Measurements from ENCODE around the gene SLC4A11. TPM values are rescaled to one million over a fixed set of nuclear protein-coding genes. Genes with fewer than 3 reads are reported as not detected.

The SLC4A11 gene
- total and polyA plus RNA-seq, 10 of the 15 experiments (the other 5 are each of a cell fraction or from before 2014, with no cell fraction given) = 0.07 to 2.3 (median 1.1) TPM

DNA sequence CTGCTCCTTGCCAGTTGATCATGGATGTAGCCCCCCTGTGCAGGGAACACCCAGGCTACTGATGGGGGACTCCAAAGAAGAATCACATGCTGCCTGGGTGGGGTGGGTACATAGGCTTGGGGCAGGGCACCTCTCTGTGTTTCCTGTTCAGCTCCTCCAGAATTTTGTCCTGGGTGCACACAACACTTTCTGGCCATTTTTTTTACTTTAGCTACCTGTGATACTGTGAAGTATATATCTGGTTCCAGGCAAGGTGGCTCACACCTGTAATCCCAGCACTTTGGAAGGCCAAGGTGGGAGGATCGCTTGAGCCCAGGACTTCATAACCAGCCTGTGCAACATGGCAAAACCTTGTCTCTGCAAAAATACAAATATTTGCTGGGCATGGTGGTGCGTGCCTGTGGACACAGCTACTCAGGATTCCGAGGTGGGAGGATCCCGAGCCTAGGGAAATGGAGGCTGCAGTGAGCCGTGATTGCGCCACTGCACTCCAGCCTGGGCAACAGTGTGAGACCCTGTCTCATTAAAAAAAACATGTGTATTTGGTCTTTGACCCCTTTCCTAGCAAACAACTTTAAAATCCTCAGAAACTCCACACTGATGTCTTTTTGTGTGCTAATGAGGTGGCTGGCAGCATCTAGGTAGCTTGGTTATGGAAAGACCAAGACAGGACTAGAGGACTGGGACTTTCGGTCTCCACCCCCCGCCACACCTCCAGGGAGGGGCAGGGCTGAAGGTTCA, 14.1 kb downstream of the SLC4A11 start:
- no TSS peak for BruUV-seq (replicated peaks)
- no peak for TF ChIP-seq CREM (IDR thresholded peaks at IDR 0.05; ENCODE audit: low read depth)
- TF ChIP-seq, protein P1, sequence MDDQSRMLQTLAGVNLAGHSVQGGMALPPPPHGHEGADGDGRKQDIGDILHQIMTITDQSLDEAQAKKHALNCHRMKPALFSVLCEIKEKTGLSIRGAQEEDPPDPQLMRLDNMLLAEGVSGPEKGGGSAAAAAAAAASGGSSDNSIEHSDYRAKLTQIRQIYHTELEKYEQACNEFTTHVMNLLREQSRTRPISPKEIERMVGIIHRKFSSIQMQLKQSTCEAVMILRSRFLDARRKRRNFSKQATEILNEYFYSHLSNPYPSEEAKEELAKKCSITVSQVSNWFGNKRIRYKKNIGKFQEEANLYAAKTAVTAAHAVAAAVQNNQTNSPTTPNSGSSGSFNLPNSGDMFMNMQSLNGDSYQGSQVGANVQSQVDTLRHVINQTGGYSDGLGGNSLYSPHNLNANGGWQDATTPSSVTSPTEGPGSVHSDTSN (IDR thresholded peaks at IDR 0.05; ENCODE audit: insufficient replicate concordance, low read depth, low read length) = no peak
- no peak for TF ChIP-seq CUX1 (IDR thresholded peaks at IDR 0.05; ENCODE audit: insufficient replicate concordance, low read depth, low read length)
- TF ChIP-seq ZBTB11 (CRISPR knock-in tag; IDR thresholded peaks at IDR 0.05) = no peak
- no peak for TF ChIP-seq CEBPB (IDR thresholded peaks at IDR 0.05; ENCODE audit: borderline replicate concordance in 1 of 2, low read depth in 2 of 2, low read length in 2 of 2)
- TF ChIP-seq, protein P2, sequence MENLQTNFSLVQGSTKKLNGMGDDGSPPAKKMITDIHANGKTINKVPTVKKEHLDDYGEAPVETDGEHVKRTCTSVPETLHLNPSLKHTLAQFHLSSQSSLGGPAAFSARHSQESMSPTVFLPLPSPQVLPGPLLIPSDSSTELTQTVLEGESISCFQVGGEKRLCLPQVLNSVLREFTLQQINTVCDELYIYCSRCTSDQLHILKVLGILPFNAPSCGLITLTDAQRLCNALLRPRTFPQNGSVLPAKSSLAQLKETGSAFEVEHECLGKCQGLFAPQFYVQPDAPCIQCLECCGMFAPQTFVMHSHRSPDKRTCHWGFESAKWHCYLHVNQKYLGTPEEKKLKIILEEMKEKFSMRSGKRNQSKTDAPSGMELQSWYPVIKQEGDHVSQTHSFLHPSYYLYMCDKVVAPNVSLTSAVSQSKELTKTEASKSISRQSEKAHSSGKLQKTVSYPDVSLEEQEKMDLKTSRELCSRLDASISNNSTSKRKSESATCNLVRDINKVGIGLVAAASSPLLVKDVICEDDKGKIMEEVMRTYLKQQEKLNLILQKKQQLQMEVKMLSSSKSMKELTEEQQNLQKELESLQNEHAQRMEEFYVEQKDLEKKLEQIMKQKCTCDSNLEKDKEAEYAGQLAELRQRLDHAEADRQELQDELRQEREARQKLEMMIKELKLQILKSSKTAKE (IDR thresholded peaks at IDR 0.05; ENCODE audit: low read depth, poor library complexity, severe bottlenecking) = no peak
- TF ChIP-seq WRNIP1 (IDR thresholded peaks at IDR 0.05; ENCODE audit: borderline replicate concordance, low read depth, low read length) = no peak
- TF ChIP-seq ZNF217 (IDR thresholded peaks at IDR 0.05) = no peak
- TF ChIP-seq HDAC2 (IDR thresholded peaks at IDR 0.05) = no peak

More for the DNA sequence above, 14.1 kb downstream of the SLC4A11 start:
- Histone ChIP-seq H3K4me1 (ENCODE audit: control insufficient read depth, insufficient read depth, low read length) (peaks cover 13% of the 10 kb centered on the region), H3K9ac (ENCODE audit: control insufficient read depth, insufficient read depth, low read length) (no peak overlapping the region), H3K79me2 (ENCODE audit: control insufficient read depth, insufficient read depth, low read length) (no peaks in the 10 kb centered on the region), H4K20me1 (ENCODE audit: control insufficient read depth, insufficient read depth) (no peaks in the 10 kb centered on the region), H3K27me3 (replicated peaks in 1 of 2; ENCODE audit: control insufficient read depth in 2 of 2, insufficient read depth in 2 of 2, low read length in 1 of 2) (no peaks in the 10 kb centered on the region), H3K36me3 (ENCODE audit: control insufficient read depth in 2 of 2, insufficient read depth in 2 of 2, low read length in 1 of 2) (peaks cover 0 to 10% of the 10 kb centered on the region in 2 experiments; a peak in 2 of 4 replicates), H3K4me2 (ENCODE audit: control insufficient read depth, insufficient read depth) (no peak overlapping the region), H2AFZ (ENCODE audit: control insufficient read depth, low read depth, low read length) (no peak overlapping the region), H3K4me3 (no peak overlapping the region), H3K27ac (ENCODE audit: control insufficient read depth, insufficient read depth) (no peak overlapping the region), H3K9me3 (replicated peaks; ENCODE audit: control insufficient read depth, insufficient read depth, low read length) (no peaks in the 10 kb centered on the region)
- ATAC-seq (no peak), DNase-seq (ENCODE audit: low read depth, low spot score) (no peak), FAIRE-seq (no peak)
- in situ Hi-C loops (cut with MboI) = no loop called here
- intact Hi-C loops (cut with micrococcal nuclease; ENCODE audit: unreplicated experiment) = no loop called here
- CTCF ChIA-PET = no interaction called here
- SMC1A ChIA-PET (ENCODE audit: uncharacterized antibody, unreplicated experiment) = no interaction called here
- RAD21 ChIA-PET (ENCODE audit: unreplicated experiment) = no interaction called here
- POLR2A ChIA-PET = no interaction called here
- 89% methylated on average over 8 of the region's 8 CpGs for WGBS (ENCODE audit: insufficient coverage, insufficient replicate concordance, low lambda C conversion rate, missing lambda C conversion rate)

Measured in GM12878 (cell line).